HCT116 (cell line): Measurements from ENCODE around the gene EPPIN. TPM values are rescaled to one million over a fixed set of nuclear protein-coding genes. Genes with fewer than 3 reads are reported as not detected.

ENCODE experiments used
- ATAC-seq: fragments of 200-7000 bp; cut with Tn5 transposase; 2 replicates; pipeline ENCODE4 v1.9.1; 2020; ENCODE audit warnings: mild to moderate bottlenecking, moderate library complexity
- BruUV-seq: library from RNA; stranded (reverse); fragments of 400-500 nt; replicated peaks from 2 replicates; lab custom pipeline; 2021; lab: Mats Ljungman, UMichigan
- CTCF ChIA-PET: fragments of 300-600 bp; sonication (Branson Sonifier 250); formaldehyde crosslinking; loops from one replicate; lab custom pipeline; 2021; ENCODE audit warnings: antibody characterized with exemption; lab: Charles Lee
- POLR2A ChIA-PET: fragments of 300-600, 350-600 bp; sonication (Branson Sonifier 250); formaldehyde crosslinking; loops from one replicate; lab custom pipeline; 2021; ENCODE audit warnings: antibody characterized with exemption; lab: Charles Lee
- RAD21 ChIA-PET, 2 experiments: fragments of 300-600 bp; sonication (Branson Sonifier 250); formaldehyde crosslinking; loops; one replicate each; lab custom pipeline; 2023; ENCODE audit warnings: low total read pairs in 2 of 2; ENCODE audit not compliant: uncharacterized antibody in 2 of 2, unreplicated experiment in 2 of 2, low non-redundant PET in 1 of 2; lab: Charles Lee
- DNase-seq: peaks from one replicate; pipeline ENCODE4 v3.0.0-alpha.2; 2010; ENCODE audit warnings: low read depth, low spot score
- H2AFZ ChIP-seq: fragments of 200-600 bp; shearing (Covaris generic), sonication (generic); 2 replicates; pipeline ENCODE4 v1.6.1; 2017; ENCODE audit warnings: low read depth, mixed run types, mixed read lengths, antibody characterized with exemption, low read length; ENCODE audit not compliant: poor library complexity, severe bottlenecking
- H3K27ac ChIP-seq: 2 replicates; pipeline ENCODE4 v1.5.1; 2012; ENCODE audit warnings: low read depth, low read length
- H3K27me3 ChIP-seq: fragments of 200-600 bp; sonication (generic); 2 replicates; pipeline ENCODE4 v1.6.1; 2016; ENCODE audit warnings: mixed run types, low read length, mixed read lengths; ENCODE audit not compliant: insufficient read depth
- H3K36me3 ChIP-seq, 2 experiments: fragments of 200-500 bp in 1 of 2; fragments of 200-600 bp in 1 of 2; sonication (Bioruptor generic) in 1 of 2; sonication (generic) in 1 of 2; 2 replicates each; pipeline versions ENCODE4 v1.5.1 to v1.6.1; 2014 to 2016; ENCODE audit warnings: low read length in 2 of 2, inconsistent platforms in 1 of 2, mixed read lengths in 1 of 2, mixed run types in 1 of 2; ENCODE audit not compliant: insufficient read depth in 2 of 2, control insufficient read depth in 1 of 2
- H3K4me1 ChIP-seq, 2 experiments: fragments of 200-600 bp in 1 of 2; sonication (generic) in 1 of 2; 2 replicates each; pipeline versions ENCODE4 v1.5.1 to v1.6.1; 2012 to 2017; ENCODE audit warnings: low read length in 2 of 2, inconsistent platforms in 1 of 2, mild to moderate bottlenecking in 1 of 2, mixed read lengths in 1 of 2, mixed run types in 1 of 2, moderate library complexity in 1 of 2; ENCODE audit not compliant: insufficient read depth in 2 of 2, control insufficient read depth in 1 of 2
- H3K4me2 ChIP-seq: fragments of 200-600 bp; sonication (generic); 2 replicates; pipeline ENCODE4 v1.6.1; 2017; ENCODE audit warnings: mixed run types, low read length, mixed read lengths
- H3K4me3 ChIP-seq, 2 experiments: fragments of 200-600 bp in 1 of 2; sonication (generic) in 1 of 2; replicated peaks in 1 of 2; 2 replicates each; pipeline ENCODE4 v1.5.1; 2011 to 2016; ENCODE audit warnings: low read length in 2 of 2, control low read depth in 1 of 2, low read depth in 1 of 2, mild to moderate bottlenecking in 1 of 2, mixed read lengths in 1 of 2, mixed run types in 1 of 2
- H3K79me2 ChIP-seq: fragments of 200-600 bp; sonication (generic); 2 replicates; pipeline ENCODE4 v1.6.1; 2017; ENCODE audit warnings: mild to moderate bottlenecking, mixed run types, low read length, moderate library complexity, mixed read lengths; ENCODE audit not compliant: insufficient read depth
- H3K9ac ChIP-seq: fragments of 200-600 bp; sonication (generic); 2 replicates; pipeline ENCODE4 v1.6.1; 2016; ENCODE audit warnings: low read length, mixed read lengths
- H3K9me2 ChIP-seq: fragments of 200-600 bp; sonication (generic), shearing (Covaris generic); 2 replicates; pipeline ENCODE4 v1.6.1; 2017; ENCODE audit warnings: mixed run types, mild to moderate bottlenecking, moderate library complexity; ENCODE audit not compliant: insufficient read depth
- H3K9me3 ChIP-seq, 2 experiments: fragments of 200-500 bp in 1 of 2; fragments of 200-600 bp in 1 of 2; sonication (Bioruptor generic) in 1 of 2; sonication (generic) in 1 of 2; 2 replicates each; pipeline ENCODE4 v1.6.1; 2014 to 2017; ENCODE audit warnings: low read length in 2 of 2, mixed read lengths in 2 of 2, inconsistent platforms in 1 of 2, low read depth in 1 of 2, mild to moderate bottlenecking in 1 of 2, mixed run types in 1 of 2, moderate library complexity in 1 of 2; ENCODE audit not compliant: control insufficient read depth in 1 of 2, insufficient read depth in 1 of 2
- H4K20me1 ChIP-seq: fragments of 200-600 bp; sonication (generic), shearing (Covaris generic); 2 replicates; pipeline ENCODE4 v1.6.1; 2017; ENCODE audit warnings: mixed run types, mild to moderate bottlenecking, moderate library complexity; ENCODE audit not compliant: insufficient read depth
- ATF3 ChIP-seq: IDR thresholded peaks from 2 replicates; pipeline ENCODE4 v1.6.1; 2012
- CBX3 ChIP-seq: IDR thresholded peaks from 2 replicates; pipeline ENCODE4 v1.6.1; 2012; ENCODE audit warnings: low read depth
- CEBPB ChIP-seq: IDR thresholded peaks from 2 replicates; pipeline ENCODE4 v1.6.1; 2012; ENCODE audit warnings: low read depth
- EZH2phosphoT487 ChIP-seq: fragments of 200-600 bp; IDR thresholded peaks from 2 replicates; pipeline ENCODE4 v1.6.1; 2018; ENCODE audit warnings: antibody characterized with exemption, borderline replicate concordance
- FOSL1 ChIP-seq: IDR thresholded peaks from 2 replicates; pipeline ENCODE4 v1.6.1; 2012; ENCODE audit warnings: low read depth
- JUND ChIP-seq: IDR thresholded peaks from 2 replicates; pipeline ENCODE4 v1.6.1; 2012
- MAX ChIP-seq: IDR thresholded peaks from 2 replicates; pipeline ENCODE4 v1.6.1; 2012
- RAD21 ChIP-seq: IDR thresholded peaks from 2 replicates; pipeline ENCODE4 v1.6.1; 2012; ENCODE audit warnings: low read depth, mild to moderate bottlenecking
- SIN3A ChIP-seq: IDR thresholded peaks from 2 replicates; pipeline ENCODE4 v1.6.1; 2012; ENCODE audit warnings: low read depth
- SP1 ChIP-seq: IDR thresholded peaks from 2 replicates; pipeline ENCODE4 v1.6.1; 2012; ENCODE audit warnings: low read depth
- SRF ChIP-seq: IDR thresholded peaks from 2 replicates; pipeline ENCODE4 v1.6.1; 2012; ENCODE audit warnings: low read depth
- TCF7L2 ChIP-seq: IDR thresholded peaks from 2 replicates; pipeline ENCODE4 v1.7.0; 2011; ENCODE audit warnings: borderline replicate concordance, inconsistent platforms; ENCODE audit not compliant: insufficient read depth, insufficient read length; ENCODE audit errors: extremely low read depth
- YY1 ChIP-seq: IDR thresholded peaks from 2 replicates; pipeline ENCODE4 v1.6.1; 2011; ENCODE audit warnings: low read length, low read depth, moderate library complexity, mild to moderate bottlenecking; ENCODE audit not compliant: insufficient replicate concordance; ENCODE audit errors: extremely low read depth
- ZFX ChIP-seq: fragments of 450-650 bp; IDR thresholded peaks from 2 replicates; pipeline ENCODE4 v1.6.1; 2017
- ZNF274 ChIP-seq: fragments of 200-500 bp; sonication (Bioruptor generic); IDR thresholded peaks from 2 replicates; pipeline ENCODE4 v1.6.1; 2014; ENCODE audit warnings: mild to moderate bottlenecking, low read depth, low read length, inconsistent platforms
- intact Hi-C: fragments of 100-400 bp; cut with micrococcal nuclease; formaldehyde crosslinking; loops from 2 replicates; pipeline ENCODE4 v1.10.0; 2022
- total RNA-seq: library from RNA; stranded (reverse); gene quantifications from one replicate; pipeline ENCODE4 v1.2.1, GENCODE V29; 2021; ENCODE audit not compliant: unreplicated experiment

Gene EPPIN
- total RNA-seq, 1 experiment from 2014 or later: not detected

- H3K4me2 ChIP-seq: no peak overlapping the region
- no peak for TF ChIP-seq CEBPB
- no peak for TF ChIP-seq EZH2phosphoT487
- no peak for TF ChIP-seq ATF3
- no peak for TF ChIP-seq ZNF274
- no peak for TF ChIP-seq MAX
- no peak for TF ChIP-seq TCF7L2
- TF ChIP-seq JUND: no peak
- TF ChIP-seq FOSL1: no peak
- TF ChIP-seq RAD21: no peak
- TF ChIP-seq SRF: no peak
- no peak for TF ChIP-seq CBX3
- no peak for TF ChIP-seq SP1
- no peak for TF ChIP-seq ZFX
- TF ChIP-seq SIN3A: no peak
- no peak for TF ChIP-seq YY1
- no peaks in the 10 kb centered on the region for H3K4me1 ChIP-seq
- no TSS peak for BruUV-seq
- DNase-seq (no peak), ATAC-seq (no peak)
- H3K9me3 ChIP-seq: no peaks in the 10 kb centered on the region
- no peaks in the 10 kb centered on the region for H3K36me3 ChIP-seq
- H4K20me1 ChIP-seq: no peaks in the 10 kb centered on the region
- ChIA-PET RAD21 (no interaction called here), POLR2A (interaction anchor here (0.6 kb wide), 1 partner anchor 58 kb away, joined by 3 read pairs; no protein-coding TSS in a partner anchor), CTCF (no interaction called here)
- no peak overlapping the region for H2AFZ ChIP-seq
- no peak overlapping the region for H3K9ac ChIP-seq
- intact Hi-C loops: no loop called here
- H3K79me2 ChIP-seq: no peaks in the 10 kb centered on the region
- no peak overlapping the region for H3K27ac ChIP-seq
- H3K27me3 ChIP-seq: no peaks in the 10 kb centered on the region
- H3K4me3 ChIP-seq: no peak overlapping the region
- H3K9me2 ChIP-seq: no peaks in the 10 kb centered on the region
Observed at GRCh38 chr20:45576995-45577394, 29.8 kb upstream of the EPPIN start.
